SJSA1 (cell line): ENCODE results near the gene CCNDBP1. TPM values are rescaled to one million over a fixed set of nuclear protein-coding genes. Genes with fewer than 3 reads are reported as not detected.
"Not testable (repeated sequence)": the region's sequence is repeated elsewhere in the genome, so short reads cannot be mapped to it uniquely, and the experiment has no call there.

ENCODE experiments used
- DNase-seq, 2 experiments: peaks; one replicate each; pipeline ENCODE4 v3.0.0-alpha.2; 2015 to 2020; ENCODE audit warnings: low spot score in 2 of 2, low read depth in 1 of 2
- H3K27ac ChIP-seq: fragments of 250-450 bp; sonication (Bioruptor Pico); 2 replicates; pipeline ENCODE4 v1.5.1; 2020; ENCODE audit warnings: mild to moderate bottlenecking, moderate library complexity
- H3K27me3 ChIP-seq: fragments of 250-450 bp; sonication (Bioruptor Pico); replicated peaks from 2 replicates; pipeline ENCODE4 v1.5.1; 2020; ENCODE audit warnings: mild to moderate bottlenecking, moderate library complexity
- H3K36me3 ChIP-seq: fragments of 250-450 bp; sonication (Bioruptor Pico); 2 replicates; pipeline ENCODE4 v1.5.1; 2020; ENCODE audit warnings: mild to moderate bottlenecking
- H3K4me1 ChIP-seq: fragments of 250-450 bp; sonication (Bioruptor Pico); replicated peaks from 2 replicates; pipeline ENCODE4 v1.6.1; 2021; ENCODE audit warnings: mild to moderate bottlenecking
- H3K4me3 ChIP-seq: fragments of 250-450 bp; sonication (Bioruptor Pico); 2 replicates; pipeline ENCODE4 v1.5.1; 2020; ENCODE audit warnings: mild to moderate bottlenecking
- H3K9me3 ChIP-seq: fragments of 250-450 bp; sonication (Bioruptor Pico); replicated peaks from 2 replicates; pipeline ENCODE4 v1.5.1; 2020; ENCODE audit warnings: mild to moderate bottlenecking
- total RNA-seq: library from RNA; depleted of rRNA; stranded (reverse); fragments of >200 nt; shearing (Covaris generic); gene quantifications from 2 replicates; pipeline ENCODE4 v1.2.3, GENCODE V29; 2014; rRNA removed

Gene CCNDBP1, protein sequence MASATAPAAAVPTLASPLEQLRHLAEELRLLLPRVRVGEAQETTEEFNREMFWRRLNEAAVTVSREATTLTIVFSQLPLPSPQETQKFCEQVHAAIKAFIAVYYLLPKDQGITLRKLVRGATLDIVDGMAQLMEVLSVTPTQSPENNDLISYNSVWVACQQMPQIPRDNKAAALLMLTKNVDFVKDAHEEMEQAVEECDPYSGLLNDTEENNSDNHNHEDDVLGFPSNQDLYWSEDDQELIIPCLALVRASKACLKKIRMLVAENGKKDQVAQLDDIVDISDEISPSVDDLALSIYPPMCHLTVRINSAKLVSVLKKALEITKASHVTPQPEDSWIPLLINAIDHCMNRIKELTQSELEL
- total RNA-seq, result 84.2 and 103 TPM in 2 replicates

GRCh38 chr15:43185157-43186002, at the start of gene CCNDBP1:
Gene CCNDBP1 (plus strand): TSS chr15:43185403. CDS start chr15:43185499, 96 bp downstream.
- Histone ChIP-seq H3K4me3 (peak within 1 kb of the TSS; percentile 59), H3K4me1 (0 out of 2 replicates have a peak, but pooled peaks cover 3% of the 10 kb centered on the region), H3K9me3 (no peaks in the 10 kb centered on the region), H3K27ac (peak within 1 kb of the TSS; percentile 46), H3K27me3 (no peaks in the 10 kb centered on the region), H3K36me3 (peaks cover 21% of the 10 kb centered on the region)
- peak; percentile 81 to 98 for DNase-seq

- Histone ChIP-seq H3K4me3 (no peak overlapping the region), H3K4me1 (no peaks in the 10 kb centered on the region), H3K36me3 (peaks cover 21% of the 10 kb centered on the region), H3K9me3 (no peaks in the 10 kb centered on the region), H3K27me3 (no peaks in the 10 kb centered on the region), H3K27ac (no peak overlapping the region)
- DNase-seq, result no peak
Observed at GRCh38 chr15:43143203-43143941, 41.8 kb upstream of the CCNDBP1 start.

DNA sequence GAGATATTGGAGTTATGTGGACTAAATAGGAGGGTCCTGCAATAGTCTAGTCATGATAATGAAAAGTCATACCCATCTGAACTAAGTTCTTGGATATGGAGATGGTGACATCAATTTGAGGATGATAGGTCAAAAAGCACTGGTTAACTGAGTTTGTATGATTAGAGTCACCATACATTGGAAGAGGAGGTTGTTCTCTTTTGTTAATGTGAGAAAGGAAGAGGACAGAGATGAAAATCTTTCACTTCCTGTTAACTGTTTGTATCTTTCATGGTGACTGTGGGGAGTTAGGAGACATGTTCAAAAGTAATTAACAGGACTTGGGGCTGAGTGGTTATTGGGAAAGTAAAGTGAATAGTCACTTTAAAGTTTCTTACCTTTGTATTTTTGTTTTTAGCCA, 40.7 kb upstream of the CCNDBP1 start:
- no peak overlapping the region for H3K27ac ChIP-seq
- no peaks in the 10 kb centered on the region for H3K27me3 ChIP-seq
- no peak for DNase-seq
- H3K36me3 ChIP-seq, result peaks cover 13% of the 10 kb centered on the region
- no peaks in the 10 kb centered on the region for H3K9me3 ChIP-seq
- H3K4me1 ChIP-seq, result no peaks in the 10 kb centered on the region
- no peak overlapping the region for H3K4me3 ChIP-seq

DNA sequence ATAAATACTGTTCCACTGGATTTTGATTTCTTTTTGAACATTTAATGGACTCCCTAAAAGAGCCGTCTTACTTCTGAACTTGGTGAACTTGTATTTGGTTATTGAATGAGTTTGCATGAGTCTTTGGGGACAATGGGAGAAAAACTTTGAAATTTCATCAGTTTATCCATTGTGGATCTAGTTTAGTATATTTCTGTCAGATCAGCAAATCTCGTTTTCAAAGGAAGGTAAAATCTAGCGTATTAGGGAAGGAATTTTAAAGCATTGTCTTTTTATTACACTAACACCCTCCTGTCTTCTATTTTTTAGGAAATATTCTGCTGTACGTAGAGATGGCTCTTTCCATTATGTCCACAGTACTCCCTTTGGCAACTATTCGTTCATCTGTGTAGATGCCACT, 39.0 kb upstream of the CCNDBP1 start:
- Histone ChIP-seq H3K9me3 (no peaks in the 10 kb centered on the region), H3K27me3 (no peaks in the 10 kb centered on the region), H3K36me3 (peaks cover 17% of the 10 kb centered on the region), H3K27ac (no peak overlapping the region), H3K4me1 (peaks cover 9% of the 10 kb centered on the region; the same call in 1 of the 2 replicates), H3K4me3 (no peak overlapping the region)
- DNase-seq, result no peak

- peak; percentile 46 to 58 for DNase-seq
- peaks cover 9% of the 10 kb centered on the region; the same call in 1 of the 2 replicates for H3K4me1 ChIP-seq
Observed at GRCh38 chr15:43150191-43150929, 34.8 kb upstream of the CCNDBP1 start.

DNA sequence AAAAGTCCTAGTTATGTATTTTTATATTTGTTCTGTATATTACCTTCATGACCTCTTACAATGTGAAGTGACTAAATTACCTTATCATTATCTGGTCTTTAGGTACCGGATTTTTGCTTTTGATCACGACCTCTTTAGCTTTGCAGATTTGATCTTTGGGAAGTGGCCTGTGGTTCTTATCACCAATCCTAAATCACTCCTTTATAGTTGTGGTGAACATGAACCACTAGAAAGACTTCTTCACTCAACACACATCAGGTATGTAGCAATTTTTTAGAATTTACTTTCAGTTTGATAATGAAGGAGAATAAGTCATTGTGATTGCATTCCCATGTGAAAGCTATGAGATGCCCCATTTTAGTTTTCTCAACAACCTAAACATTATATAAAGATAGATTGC, 33.5 kb upstream of the CCNDBP1 start:
- no peaks in the 10 kb centered on the region for H3K9me3 ChIP-seq
- no peak overlapping the region for H3K4me3 ChIP-seq
- no peaks in the 10 kb centered on the region for H3K27me3 ChIP-seq
- peaks cover 9% of the 10 kb centered on the region; the same call in 1 of the 2 replicates for H3K4me1 ChIP-seq
- no peak overlapping the region for H3K27ac ChIP-seq
- DNase-seq, result no peak
- H3K36me3 ChIP-seq, result peaks cover 27% of the 10 kb centered on the region

More at GRCh38 chr15:43150191-43150929, 34.8 kb upstream of the CCNDBP1 start:
- Histone ChIP-seq H3K27me3 (no peaks in the 10 kb centered on the region), H3K27ac (peak overlapping the region; percentile 21), H3K9me3 (no peaks in the 10 kb centered on the region), H3K4me3 (no peak overlapping the region), H3K36me3 (peaks cover 24% of the 10 kb centered on the region)

GRCh38 chr15:43153269-43153668, 31.9 kb upstream of the CCNDBP1 start:
- no peaks in the 10 kb centered on the region for H3K9me3 ChIP-seq
- H3K27me3 ChIP-seq, result no peaks in the 10 kb centered on the region
- no peak overlapping the region for H3K4me3 ChIP-seq
- no peak overlapping the region for H3K27ac ChIP-seq
- DNase-seq, result no peak
- H3K36me3 ChIP-seq, result peaks cover 27% of the 10 kb centered on the region
- H3K4me1 ChIP-seq, result peaks cover 9% of the 10 kb centered on the region; the same call in 1 of the 2 replicates

- H3K27me3 ChIP-seq, result no peaks in the 10 kb centered on the region; the same call in 1 of the 2 replicates
- DNase-seq, result no peak
Observed at GRCh38 chr15:43165801-43166325, 19.3 kb upstream of the CCNDBP1 start.

GRCh38 chr15:43167261-43167660, 17.9 kb upstream of the CCNDBP1 start:
- H3K9me3 ChIP-seq, H3K4me3 ChIP-seq, H3K4me1 ChIP-seq, H3K27me3 ChIP-seq, H3K27ac ChIP-seq, DNase-seq: not testable (repeated sequence)
- H3K36me3 ChIP-seq, result peaks cover 13% of the 10 kb centered on the region

More at GRCh38 chr15:43165801-43166325, 19.3 kb upstream of the CCNDBP1 start:
- no peaks in the 10 kb centered on the region for H3K9me3 ChIP-seq
- no peak overlapping the region for H3K4me3 ChIP-seq
- H3K27ac ChIP-seq, result no peak overlapping the region
- peaks cover 13% of the 10 kb centered on the region for H3K36me3 ChIP-seq
- no peaks in the 10 kb centered on the region for H3K4me1 ChIP-seq

DNA sequence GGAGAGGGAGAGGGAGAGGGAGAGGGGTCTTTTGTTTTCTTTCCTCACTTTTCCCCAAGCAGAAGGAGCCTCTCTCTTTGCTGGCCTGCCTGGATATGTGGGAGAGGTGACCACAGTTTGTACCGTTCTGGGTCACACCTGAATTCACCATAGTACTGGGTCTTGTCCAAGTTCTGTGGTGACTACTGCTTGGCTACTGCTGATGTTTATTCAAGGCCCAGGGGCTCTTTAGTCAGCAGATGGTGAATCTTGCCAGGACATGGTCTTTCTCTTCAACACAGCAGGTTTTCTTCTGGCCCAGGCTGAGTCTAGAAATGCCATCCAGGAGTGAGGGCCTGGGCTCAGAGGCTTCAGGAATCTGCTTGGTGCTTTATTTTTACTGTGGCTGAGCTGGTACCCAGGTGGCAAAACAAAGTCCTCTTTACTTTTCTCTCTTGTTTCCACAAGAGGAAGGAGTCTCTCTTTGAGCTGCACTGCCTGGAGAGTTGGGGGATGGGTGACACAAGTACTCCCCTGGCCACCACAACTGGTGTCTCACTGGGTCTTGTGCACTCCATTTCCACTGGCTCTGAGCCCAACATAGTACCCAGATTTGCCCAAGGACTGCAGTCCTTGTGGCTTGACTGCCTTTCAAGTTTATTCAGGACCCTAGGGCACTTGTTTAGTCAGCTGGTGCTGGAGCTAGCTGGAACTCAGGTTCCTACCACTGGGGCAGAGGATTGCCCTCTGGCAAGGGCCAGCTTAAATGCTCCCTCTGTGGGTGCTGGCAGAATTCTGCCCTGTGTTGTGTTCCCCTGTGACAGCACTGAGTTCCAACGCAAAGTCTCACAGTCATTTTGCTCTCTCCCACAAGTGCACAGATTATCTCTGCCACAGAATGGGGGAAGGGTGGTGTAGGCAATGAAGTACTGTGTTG, 16.8 kb upstream of the CCNDBP1 start:
- H3K27ac ChIP-seq, result no peak overlapping the region
- H3K27me3 ChIP-seq, result no peaks in the 10 kb centered on the region; the same call in 1 of the 2 replicates
- H3K36me3 ChIP-seq, result peaks cover 10% of the 10 kb centered on the region
- H3K9me3 ChIP-seq, result no peaks in the 10 kb centered on the region
- no peak for DNase-seq
- no peaks in the 10 kb centered on the region for H3K4me1 ChIP-seq
- H3K4me3 ChIP-seq, result no peak overlapping the region

GRCh38 chr15:43169888-43170287, 15.3 kb upstream of the CCNDBP1 start:
- no peak for DNase-seq
- peaks cover 12% of the 10 kb centered on the region for H3K36me3 ChIP-seq
- H3K27ac ChIP-seq, result no peak overlapping the region
- H3K27me3 ChIP-seq, result no peaks in the 10 kb centered on the region; the same call in 1 of the 2 replicates
- H3K9me3 ChIP-seq, result no peaks in the 10 kb centered on the region
- no peaks in the 10 kb centered on the region for H3K4me1 ChIP-seq
- H3K4me3 ChIP-seq, result no peak overlapping the region
